Measurements from ENCODE around the gene RAD9A.

The RAD9A gene

DNA sequence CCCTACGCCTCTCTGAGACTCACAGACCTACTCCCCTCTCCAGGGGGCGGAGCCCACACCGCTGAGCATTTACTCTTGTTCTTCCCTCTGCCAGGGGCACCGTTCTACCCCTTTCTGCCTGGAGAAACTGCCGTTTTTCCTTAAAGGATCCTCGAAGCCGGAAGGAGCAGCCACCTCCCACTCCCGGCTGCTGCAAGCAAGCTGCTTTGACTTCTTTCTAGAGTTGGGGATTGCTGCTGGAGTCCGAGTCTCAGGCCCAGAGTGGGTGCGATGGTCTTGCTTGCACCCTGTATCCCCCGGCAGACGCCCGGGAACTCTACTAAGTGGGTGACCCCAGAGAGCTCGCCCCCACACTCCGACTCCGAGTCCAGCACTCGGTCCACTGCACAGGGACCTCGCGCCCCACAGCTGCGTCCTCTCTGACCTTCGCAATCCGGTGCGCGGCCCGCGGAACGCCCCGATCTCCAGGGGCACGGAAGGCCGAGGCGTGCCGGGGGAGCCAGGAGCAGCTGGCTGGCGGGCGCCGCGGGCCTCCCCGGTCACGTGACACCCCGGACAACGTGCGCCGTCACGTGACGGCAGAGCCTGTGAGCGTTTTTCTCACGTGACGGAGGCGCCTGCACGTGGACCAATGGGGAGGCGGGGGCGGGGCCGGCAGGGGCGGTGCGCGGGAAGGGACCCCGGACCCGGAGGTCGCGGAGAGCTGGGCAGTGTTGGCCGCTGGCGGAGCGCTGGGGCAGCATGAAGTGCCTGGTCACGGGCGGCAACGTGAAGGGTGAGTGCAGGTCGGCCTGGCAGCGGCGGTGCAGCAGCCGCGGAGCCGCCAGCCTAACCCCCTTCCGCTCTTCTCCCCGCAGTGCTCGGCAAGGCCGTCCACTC, at the start of gene RAD9A:
RAD9A (plus strand) TSS at position 683 of the 879 bp plus-strand sequence; CDS start at position 742, 59 bp downstream.
- peak; percentile 89 to 93 for DNase-seq

DNA sequence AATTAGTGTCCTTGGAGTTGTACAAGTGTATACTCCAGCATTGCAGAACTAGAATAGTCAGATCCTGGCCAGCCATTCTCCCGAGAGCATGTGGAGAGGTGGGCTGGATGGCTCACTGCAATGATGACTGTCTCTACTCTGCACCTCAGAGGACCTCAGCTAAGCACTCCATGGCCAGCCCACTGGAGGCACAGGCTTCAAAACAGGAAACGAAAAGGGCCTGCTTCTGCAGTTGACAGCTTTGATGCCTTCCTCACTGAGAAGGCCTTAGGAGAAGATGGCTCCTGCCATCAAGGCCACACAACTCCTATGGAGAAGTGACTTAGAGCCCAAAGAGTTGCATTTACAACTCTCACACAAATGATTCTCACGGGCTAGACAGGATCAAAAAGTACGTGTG, 47.5 kb upstream of the RAD9A start:
- no peak for DNase-seq

DNA sequence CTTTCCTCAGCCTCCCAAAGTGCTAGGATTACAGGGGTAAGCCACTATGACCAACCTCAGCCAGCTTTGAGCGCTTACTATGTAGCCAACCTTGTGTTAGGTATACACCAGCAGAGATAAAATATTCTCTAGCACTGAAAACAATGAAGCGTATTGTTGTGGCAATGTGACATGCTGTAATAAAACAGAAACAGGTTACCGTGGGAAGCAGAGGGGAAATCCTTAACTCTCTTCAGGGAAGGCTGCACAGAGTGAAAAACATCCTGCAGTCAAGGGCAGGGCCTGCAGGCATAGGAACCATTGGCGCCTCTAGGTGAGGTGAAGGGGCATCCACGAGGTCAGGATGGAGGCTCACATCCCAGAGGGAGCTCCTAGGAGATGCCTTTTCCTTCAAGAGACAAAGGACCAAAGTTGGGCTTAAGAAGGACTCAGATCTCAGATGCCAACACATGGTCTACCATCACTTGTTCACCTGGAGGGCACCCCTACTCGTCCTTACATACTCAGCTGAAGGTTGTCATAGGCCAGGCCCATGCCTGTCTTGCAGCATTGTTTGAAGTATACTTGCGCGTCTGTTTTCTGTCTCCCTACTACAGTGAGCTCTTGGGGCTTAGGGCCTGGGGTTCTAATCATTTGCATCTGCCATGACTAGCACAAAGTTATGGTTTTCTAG, 46.4 kb upstream of the RAD9A start:
- DNase-seq, result no peak

DNA sequence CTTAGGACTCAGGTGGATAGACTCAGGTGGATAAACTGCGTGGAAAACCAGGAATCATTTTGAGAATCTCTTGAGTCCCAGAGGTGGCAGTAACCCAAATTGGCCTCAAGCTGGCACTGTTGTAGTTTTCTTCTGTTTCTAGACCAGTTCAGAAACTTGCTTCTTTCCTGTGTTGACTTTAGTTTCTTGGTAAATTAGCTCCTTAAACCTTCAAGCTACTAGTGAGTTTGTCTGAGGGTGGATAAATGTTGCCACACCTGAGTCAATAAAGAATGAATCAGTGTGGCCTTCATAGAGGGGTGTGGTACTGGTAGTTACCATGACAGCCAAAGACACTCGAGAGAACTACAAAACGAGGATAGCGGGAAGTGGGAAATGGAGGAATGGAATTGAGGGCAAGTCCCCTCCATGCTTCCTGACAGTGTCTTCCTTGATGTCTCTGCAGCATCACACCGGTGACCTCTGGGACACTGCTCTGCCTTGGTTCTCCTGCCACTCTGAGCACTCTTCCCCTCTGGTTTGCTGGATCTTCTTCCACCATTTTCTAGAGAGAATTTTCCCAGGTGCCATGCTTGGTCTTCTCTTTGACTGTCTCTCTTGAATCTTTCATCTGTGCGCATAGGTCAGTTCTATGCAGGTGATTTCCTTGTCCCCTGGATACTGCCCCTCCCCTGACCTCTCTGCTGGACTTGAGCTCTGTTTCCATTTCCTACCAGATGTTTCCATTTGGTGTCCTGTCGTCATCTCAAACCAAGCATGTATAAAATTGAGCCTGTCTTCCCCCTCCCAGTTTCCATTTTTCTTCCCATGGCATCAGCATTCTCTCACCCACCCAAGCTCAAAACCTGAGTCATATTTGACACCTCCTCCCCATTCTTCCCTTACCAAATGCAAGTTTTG, 45.6 kb upstream of the RAD9A start:
- peak in 1 of 2 experiments; percentile 51 for DNase-seq

DNA sequence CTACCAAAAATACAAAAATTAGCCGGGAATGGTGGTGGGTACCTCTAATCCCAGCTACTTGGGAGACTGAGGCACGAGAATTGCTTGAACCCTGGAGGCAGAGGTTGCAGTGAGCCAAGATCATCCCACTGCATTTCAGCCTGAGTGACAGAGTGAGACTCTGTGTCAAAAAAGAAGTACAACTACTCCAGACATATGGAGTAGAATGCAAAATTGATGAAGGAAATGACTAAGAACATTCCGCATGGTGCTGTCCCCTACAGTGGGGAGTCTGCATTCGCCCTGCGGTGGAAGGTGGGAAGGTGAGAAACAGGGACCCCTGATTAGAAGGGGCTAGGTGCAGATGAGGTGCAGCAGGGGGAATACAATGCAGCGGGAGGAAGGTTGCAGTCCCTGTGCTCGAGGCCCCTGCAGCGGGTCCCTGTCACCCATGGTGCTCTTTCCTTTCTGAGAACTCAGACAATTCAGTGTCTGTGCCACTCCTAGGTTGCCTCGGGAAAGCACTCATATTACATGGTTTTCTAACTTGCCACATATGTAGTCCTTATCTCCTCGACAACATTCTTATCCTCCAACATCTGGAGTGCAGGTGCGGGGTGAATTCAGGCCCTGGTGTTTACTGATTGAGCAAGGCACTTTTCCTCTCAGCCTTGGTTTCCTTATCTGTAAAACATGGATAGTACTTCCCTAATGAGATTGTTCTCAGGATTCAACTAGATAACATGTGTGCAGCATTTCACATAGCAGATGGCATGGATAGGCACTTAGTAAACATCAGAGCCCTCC, 43.6 kb upstream of the RAD9A start:
- no peak for DNase-seq

DNA sequence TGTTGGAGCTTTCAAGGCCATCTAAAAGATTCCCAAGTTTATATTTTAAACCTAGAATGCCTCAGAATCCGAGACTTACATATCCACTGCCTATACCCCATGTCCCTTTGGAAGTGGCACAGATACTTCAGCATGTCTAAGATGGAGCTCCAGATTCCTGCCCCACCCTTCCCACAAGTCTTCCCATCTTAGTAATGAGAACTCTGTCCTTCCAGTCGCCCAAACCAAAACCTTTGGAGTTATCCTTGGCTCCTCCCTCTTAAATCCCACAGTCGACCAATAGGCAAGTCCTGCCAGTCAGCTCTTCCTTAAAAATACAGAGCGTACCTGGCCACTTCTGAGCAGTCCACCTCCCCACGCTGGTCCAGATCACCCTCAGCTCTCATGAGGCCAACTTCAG, 42.8 kb upstream of the RAD9A start:
- DNase-seq, result no peak

DNA sequence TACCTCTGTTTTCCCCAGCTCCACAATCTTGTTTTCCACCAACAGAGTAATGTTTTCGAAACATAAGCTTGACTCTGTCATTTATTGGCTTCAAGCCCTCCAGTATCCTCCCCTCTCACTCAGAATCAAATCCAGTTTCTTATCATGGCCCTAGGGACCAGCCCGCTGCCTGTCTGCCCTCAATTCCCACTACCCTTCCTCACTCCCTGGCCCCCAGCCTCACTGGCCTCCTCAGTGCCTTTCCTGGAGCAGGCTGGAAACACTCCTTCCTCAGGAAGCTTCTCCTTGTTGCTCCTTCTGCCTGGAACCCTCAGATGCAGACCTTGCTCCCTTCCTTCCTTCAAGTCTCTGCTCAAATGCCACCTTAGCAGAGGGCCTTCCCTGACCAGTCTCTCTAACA, 42.3 kb upstream of the RAD9A start:
- DNase-seq, result no peak

DNA sequence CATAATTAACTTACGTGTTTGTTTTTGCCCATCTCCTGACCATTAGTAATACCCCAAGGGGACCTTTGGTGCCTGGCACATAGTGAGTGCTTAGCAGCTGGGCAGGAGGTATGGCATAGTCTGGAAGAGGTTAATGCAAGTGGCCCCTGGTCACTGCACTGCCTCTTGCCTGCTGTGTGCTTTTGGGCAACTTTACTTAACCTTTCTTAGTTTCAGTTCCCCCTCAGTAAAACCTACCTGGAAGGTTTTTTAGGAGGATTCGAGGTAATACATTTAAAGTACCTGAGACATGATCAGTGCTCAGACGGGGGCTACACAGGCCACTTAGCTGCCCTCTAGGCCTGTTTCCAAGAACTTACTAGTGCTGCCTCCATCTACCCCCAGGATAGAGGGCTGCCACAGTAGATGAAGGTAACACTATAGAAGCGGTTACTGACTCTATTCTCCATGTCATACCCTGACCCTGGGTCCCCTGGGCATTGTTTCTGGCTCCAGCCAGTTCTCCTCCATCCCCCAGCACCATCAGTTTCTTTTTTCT, 41.8 kb upstream of the RAD9A start:
- DNase-seq, result no peak

DNA sequence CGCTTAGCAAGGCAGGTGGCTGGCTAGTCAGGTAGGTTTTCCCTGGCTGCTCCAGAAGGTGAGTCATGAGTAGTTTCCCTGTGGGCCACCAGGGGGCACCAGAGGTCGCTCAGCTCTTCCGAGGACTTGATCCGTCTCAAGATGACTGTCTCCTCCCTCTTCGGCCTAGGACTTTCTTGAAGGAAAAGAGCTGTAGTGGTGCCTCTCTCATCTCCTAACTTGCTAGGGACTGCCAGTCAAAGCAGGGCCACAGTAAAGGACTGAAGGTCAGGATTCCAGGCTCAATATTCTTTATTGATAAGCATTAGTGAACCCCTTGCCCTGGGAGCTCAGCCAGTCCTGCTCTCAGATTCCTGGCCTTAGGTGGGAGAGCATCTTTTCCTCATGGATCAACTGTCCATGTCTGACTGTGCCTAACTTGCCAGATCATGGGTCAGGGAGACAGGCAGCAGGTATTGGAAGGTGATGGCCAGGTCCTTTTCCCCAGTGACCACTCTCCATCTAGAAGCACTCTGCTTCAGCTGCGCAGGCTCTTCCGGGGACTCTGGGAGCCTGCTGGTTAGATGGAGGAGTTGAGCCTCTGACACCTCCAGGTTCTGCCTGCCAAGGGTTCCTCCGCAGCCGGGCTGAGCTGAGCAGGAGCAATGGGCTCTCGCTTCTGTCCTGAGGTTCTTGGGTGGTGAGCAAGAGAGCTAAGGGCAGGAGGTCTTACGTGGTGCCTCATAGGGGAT, 40.3 kb upstream of the RAD9A start:
- peak in 1 of 2 experiments; percentile 85 for DNase-seq

DNA sequence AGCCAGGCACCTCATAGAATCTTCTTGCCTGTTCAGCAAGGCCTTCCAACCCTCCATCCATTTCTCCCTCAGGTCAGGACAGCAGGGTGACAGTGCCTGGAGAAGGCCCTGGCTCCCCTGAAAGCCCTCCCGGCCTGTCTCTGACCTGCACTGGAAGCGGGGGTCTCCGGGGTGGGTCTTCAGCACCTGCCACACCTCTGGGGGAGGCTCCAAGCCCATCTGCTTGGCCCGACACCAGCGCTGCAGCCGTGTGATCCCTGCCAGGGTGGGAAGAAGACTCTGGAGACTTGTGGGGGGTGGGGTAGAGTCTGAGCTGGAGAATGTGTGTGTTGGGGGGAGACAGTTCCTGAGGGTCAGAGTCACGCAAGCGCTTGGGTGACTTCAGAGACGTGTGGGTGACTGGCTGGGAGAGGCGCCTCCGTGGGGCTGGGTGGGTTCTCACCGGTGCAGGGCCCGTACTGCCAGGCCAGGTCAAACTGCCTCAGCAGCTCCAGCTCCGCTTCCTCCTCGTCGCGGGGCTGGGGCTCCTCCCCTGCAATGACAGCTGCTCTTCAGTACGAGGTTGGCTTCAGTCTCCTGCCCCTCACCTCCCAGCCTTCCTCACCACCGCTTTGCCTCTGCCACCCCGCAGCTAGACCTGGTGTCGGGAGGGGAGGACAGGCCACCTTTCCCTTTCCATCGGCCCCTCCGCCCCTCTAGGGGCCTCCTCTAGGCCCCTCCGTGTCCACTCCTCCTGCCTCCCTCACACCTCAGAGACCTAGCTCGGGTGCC, 39.1 kb upstream of the RAD9A start:
- peak; percentile 38 to 64 for DNase-seq

DNA sequence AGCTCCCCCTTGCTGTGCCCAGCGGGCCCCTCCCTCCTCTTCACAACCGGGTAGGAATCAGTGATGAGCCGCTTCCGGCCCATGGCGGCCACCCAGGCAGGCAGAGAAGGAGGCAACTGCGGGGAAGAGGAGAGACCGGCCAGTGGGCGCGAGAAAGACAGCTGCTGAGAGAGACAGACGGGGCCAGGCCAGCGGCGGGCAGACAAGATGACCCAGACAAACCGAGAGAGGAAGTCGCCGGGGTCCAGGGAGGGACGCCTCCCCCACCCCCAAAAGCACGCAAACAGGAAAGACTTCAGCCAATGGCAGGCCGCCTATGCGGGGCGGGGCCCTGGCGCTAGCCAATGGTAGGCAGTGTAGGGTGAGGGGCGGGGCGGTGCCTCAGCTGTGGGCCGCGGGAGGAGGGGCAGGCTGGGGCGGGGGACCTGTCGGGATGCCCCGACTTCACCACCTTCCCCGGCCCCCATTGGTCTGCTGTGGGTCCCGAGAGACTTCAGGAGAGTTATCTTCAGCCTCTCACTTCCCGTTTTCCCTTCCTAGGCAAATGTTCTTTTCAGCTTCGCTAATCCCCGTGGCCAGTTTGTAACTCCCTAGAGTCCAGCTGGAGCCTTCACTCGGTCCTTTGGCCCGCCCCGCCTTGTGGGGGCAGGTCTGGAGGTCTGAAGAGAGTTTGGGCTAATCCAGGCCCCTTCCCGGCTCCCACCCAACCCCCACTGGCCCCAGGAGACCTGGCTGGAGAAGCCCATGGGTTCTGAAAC, 38.3 kb upstream of the RAD9A start, which contains the start of gene POLD4:
POLD4 (minus strand) TSS at position 230 of the 758 bp plus-strand sequence; CDS start at position 83, 147 bp downstream.
- DNase-seq, result peak; percentile 87 to 95

DNA sequence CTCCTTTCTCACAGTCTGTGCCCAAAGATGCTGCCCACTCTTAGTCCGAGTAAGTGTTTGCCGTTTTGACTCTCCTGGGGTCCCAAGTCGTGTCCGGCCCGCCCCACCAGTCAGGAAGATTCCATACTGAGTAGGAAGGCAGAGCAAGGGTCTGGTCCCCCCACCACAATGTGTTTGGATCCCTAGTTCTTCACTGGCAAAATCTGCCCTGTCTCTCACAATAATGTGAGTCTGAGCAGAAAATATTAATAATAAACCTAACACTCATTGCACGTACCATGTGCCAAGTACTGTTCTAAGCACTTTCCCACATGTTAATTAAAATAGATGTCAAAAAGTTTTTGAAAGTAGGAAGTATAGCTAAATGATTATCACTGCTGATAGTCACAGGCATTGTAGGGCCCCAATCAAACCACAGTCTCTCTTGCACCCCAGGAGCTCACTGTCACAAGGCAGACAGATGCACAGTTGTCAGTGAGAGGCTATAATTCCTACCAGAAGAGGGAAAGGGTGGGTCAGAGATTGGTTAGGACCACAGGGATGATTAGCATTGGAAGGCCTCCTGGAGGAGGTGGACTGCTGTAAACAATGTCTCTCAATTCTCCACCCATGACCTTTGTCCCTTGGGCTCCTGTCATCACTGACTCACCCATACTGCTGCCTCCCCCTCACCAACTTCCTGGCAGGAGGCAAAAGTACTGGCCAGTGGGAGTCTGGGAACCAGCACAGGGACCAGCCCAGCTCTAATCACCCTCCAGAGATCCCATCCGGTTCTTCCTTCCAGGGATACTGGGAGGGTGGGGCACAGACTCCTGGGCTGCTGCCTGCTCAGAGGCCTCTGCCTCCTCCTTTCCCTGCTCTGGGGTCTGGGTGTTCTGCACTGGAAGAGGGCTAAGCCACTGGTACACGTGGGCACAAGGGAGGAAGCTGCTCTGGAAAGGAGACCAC, 37.4 kb upstream of the RAD9A start:
- peak; percentile 93 to 96 for DNase-seq

DNA sequence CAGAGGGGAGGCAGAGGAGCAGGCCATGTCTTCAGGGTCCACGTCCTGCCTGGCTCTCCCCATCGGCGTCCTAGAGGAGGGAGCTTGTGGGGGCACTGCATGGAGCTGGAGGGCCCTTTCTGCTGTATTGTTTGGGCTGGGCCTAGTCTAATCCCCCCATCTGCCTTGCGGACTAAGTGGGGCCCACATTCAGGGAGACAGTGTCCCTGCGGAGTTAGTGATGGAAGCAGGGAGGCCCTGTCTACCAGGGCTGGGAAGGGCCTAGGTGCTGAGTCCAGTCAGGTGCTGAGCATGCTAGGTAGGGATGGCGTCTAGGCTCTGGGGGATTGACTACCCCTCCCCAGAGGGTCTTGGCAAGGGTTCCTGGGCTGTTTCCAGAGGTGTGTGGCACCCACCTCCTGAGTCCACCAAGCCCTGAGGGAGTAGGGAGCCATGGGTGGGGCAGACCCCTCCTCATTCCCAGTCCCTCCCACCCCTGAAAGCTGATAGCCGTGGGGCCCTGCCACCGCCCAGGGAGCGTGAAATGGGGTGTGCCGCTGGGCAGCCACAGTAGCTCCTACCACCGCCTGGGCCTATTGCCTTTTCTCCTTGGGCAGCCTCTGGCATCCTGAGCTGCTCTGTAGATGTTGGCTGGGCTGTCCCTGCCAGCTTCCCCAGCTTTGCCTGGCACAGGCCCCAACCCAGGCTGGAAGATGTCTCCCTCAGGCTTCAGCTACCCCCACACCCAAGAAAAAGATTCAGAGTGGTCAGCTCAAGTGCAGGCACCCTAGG, 36.6 kb upstream of the RAD9A start:
- DNase-seq, result no peak

DNA sequence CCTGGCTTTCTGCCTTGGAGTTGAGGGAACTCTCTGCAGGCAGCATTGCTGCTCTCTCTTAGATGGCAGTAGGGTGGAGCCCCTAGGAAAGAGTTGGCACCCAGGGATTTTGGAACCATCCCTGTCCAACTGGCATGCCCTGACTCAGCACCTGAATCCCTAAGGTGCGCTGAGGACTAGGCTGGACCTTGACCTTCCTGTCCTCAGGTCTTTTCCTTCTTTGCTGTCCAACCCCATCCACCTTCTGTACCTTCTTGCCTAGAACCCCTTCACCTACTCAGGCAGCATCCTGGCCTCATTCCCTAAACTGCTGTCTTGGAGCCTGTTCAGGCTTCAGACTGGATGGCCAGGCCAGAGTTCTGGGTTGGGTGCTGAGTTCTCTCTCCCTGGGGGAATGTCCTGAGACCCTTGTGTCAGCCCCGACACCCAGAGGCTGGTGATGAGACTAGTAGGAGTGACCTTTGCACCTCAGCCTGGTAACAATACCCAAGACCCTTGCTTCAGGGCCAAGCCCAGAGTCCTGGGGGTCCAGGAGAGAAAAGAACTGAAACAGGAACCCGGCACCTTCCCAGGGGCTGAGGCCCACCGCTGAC, 35.9 kb upstream of the RAD9A start:
- no peak for DNase-seq

DNA sequence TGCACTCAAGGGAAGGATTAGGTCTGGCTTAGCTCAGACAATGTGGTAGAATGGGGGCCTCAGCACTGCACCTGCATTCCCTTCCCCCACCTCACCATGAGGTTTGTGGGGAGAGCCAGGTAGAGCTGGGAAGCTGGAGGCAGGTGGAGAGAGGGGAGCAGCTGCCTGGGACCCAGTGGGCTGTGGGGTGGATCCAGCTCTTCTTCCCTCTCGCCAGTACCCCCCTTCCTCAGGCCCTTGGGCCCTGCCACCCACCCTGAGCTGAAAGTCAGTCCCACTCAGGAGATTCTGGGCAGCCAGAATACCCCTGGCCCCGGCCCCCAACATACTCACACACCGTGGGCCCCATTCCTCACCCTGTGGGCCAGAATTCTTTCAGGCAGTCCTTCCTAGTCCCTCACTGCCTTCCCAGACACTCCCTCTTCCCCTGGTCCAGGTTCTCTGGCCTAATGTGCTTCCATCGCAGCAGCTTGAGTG, 35.4 kb upstream of the RAD9A start:
- no peak for DNase-seq

DNA sequence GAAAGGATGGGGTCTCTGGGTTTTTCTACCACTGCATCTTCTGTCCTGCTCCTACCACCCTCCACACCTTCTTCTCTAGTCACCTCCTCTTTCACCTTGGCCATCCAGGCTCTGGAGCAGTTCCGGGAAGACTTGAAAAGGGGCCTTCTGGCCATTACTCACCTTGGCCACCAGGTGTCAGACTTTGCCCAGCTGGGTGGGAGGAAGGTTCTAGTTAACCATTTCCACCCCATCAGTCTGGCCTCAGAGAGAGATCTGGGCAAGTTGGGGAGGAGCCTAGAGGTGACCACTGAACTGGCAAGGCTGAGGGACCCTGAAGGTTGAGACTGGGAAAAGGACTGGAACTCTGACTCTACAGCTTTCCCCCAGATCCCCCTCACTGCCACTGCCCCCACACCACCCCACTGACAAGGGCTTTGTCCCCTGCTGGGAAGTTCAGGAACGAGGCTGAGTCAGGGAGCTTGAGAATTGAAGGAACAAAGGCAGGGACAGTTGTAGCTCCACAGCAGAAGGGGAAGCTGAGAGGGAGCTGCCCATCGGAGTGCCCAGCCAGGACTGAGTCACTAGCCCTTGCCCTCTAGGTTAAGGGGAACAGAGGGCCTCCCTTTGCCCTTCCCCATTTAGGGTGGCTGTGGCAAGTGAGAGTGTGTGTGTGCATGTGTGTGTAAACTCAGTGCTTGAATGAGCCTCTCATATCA, 34.8 kb upstream of the RAD9A start:
- peak; percentile 58 to 77 for DNase-seq
